GM19023 (cell line): Measurements from ENCODE around the gene THSD4.

Source experiments
- ATAC-seq: cut with Tn5 transposase; IDR thresholded peaks from one replicate; pipeline ENCODE4 v1.9.1; 2021; ENCODE audit warnings: mild to moderate bottlenecking, moderate library complexity; ENCODE audit not compliant: unreplicated experiment

THSD4 gene

DNA sequence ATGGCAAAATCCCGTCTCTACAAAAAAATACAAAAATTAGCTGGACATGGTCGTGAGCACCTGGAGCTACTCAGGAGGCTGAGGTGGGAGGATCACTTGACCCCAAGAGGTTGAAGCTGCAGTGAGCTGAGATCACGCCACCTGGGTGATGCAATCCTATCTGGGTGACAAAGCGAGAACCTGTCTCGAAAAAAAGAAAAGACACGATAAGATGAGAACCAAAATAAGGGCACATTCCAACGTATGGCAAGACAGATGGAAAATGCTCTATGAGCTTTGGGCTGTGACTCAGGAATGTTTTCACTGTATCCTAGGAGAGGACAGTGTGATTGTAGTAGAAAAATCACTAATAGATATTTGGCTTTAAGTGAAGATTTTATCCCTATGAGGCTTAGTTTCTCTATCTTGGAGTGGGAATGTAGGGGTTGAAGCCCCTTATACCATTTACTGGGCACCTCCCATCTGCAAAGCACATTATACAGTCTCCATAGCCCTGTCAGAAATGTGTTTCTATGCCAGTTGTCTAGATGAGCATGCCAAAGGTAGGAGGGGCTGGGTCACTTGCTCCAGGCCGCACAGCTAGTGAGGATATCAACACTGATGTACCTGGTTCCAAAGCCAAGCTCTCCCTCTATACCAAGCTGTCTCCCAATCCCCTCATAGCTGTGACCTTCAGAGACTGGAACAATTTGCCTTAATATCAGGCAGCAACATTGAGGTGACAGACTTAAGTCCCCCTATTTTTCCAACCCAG, 641.5 kb downstream of the THSD4 start:
- ATAC-seq, result no peak

DNA sequence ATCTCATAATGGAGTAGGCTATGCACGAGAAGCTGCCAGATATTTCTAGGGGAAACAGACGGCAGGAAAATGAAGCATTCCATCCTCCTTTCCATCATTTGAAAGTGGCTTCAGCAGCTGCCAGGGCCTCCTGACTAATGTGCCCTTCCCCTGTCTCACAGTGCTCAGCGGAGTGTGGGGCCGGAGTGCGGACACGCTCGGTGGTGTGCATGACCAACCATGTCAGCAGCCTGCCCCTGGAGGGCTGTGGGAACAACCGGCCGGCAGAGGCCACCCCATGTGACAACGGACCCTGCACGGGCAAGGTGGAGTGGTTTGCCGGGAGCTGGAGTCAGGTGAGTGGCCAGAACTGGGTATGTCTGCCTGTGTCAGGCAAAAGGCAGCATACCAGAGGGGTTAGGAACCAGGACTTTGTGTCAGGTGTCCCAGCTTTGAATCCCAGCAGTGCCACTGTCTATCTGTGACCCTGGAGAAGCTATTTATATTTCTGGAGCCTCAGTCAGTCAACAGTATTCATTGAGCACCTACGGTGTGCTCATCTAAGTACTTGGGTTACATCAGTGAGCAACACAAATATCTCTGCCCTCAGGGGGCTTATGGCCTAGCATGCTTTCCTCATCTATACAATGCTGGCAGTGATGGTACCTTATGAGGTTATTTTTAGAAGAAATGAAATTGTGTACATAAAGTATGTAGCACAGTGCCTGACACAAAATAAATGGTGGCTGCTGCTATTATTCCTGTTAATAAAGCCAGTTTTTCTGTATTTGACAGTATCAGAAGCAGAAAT, 642.7 kb downstream of the THSD4 start:
- no peak for ATAC-seq

DNA sequence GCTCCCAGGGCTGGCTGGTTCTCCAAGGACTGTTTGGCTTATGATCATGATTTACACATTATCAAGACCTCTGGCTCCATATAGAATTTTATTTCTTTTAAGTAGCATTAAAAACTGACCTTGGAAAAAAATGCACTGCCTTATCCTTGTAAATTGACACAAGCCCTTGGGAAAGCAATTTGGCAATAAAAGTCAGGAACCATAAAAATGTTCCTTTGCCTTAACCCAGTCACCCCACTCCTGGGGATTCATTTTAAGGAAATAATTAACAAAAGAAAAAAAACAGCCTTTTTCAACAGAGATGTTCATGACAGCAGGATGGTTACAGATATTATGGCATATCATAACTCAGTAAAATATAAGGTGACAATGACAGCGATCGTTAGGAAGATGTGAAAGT, 643.4 kb downstream of the THSD4 start:
- no peak for ATAC-seq

DNA sequence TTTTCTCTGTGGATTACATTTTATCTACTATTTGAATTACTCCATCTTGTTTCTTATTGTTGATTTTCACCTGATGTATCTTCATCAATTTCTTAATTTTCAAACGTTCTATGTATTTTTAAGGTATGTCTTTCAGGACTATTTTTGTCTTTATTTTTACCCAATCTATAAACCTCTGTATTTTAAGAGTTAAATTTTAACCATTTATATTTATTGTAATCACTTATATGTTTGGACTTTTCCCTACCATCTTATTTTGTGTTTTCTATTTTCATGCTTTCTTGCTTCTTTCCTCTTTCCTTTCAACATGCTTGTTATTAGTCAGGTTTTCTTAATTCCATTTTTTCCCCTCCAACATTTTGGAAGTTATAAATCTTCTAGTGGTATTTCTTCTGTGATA, 645.6 kb downstream of the THSD4 start:
- no peak for ATAC-seq

DNA sequence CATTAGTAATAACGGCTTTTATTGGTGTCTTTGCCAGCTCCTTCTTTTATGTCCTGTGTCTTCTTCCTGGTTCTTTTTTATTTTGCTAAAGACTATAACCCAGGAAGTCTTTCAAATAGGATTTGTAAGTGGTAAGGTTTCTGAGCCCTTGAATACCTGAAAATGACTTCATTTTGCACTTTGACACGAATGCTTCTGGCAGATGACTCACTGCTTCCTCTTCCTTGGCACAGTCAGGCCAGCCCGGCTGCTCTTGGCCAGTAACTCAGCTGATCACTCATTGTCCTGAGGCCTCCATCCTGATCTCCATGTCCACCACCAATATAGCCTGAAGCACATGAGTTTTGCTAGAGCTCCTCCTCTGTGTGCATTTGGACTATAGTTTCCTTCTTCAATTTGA, 646.4 kb downstream of the THSD4 start:
- ATAC-seq, result no peak

DNA sequence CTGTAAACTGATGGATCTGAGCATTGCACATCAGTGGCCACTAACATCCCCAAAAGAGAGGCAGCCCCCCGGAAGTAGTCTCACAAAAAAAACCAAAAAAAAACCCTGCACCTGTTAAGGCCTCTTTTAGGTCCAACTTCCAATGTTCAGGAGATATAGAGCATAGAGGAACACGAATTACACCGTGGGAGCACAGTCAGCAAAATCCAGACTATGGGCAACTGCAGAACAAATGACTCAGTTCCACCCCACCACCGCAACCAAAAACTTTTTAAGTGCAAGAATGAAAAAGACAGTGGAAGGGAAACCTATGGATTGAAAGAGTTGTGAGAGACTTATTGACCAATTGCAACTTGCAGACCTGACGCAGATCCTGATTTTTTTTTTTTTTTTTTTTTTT, 652.9 kb downstream of the THSD4 start:
- no peak for ATAC-seq

DNA sequence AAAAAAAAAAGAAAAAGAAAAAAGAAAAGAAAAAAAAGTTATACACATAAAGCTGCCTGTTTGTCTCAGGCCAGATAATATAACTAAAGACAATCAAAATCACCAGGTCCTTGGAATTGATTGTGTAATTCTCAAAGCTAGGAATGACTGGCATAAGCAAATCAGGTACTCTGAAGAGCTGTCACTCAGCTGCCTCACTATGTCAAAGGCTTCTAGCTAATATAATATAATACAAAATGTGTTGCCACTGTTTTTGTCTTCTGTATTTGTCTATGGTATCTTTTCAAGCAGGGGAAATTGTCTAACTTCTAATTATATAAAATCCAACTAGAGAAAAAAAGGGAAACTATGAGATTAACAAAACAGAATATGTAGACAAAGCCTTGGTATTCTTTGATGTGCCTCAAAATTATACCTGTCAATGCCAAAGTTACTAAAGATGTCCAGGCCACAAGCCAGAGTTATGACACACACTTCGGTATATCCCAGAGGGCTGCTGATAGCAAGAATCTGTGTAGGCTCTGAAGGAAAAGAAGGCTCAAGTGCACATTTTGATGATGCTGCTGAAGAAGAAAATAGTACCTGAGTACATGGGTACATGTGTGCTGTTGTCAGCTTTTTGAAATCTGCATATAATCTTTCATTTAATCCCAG, 658.1 kb downstream of the THSD4 start:
- no peak for ATAC-seq

DNA sequence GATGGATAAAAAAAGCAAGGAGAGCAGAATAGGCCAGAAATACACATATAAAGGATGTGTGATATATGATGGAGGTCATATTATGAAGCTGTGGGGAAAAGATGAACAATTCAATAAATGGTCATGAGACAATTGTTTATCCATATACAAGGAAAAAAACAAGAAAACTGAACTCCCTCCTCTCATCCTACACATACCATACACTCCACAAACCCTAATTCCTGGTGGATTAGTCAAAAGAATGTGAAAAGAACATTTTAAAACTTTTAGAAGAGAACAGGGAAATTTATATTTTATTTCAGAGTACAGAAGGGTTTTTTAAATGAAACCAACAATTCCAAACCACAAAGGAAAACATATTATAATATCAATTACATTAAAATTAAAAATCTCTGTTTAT, 660.6 kb downstream of the THSD4 start:
- no peak for ATAC-seq

DNA sequence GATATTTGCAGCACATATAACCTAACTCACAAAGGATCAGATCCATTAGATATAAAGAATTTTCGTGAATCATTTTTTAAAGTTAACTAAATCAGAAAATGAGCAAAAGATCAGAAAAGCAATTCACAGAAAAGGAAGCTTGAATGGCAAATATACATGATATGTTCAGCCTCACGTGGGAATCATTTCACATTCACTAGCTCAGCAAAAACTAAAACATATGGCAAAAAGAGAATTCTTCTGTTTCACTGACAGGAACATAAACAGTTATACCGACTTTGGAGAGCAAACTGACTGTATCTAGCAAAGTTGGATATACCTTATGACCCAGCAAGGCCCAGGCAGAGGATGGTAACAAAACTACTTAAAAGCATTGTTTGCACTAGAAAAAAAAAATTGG, 661.0 kb downstream of the THSD4 start:
- no peak for ATAC-seq

DNA sequence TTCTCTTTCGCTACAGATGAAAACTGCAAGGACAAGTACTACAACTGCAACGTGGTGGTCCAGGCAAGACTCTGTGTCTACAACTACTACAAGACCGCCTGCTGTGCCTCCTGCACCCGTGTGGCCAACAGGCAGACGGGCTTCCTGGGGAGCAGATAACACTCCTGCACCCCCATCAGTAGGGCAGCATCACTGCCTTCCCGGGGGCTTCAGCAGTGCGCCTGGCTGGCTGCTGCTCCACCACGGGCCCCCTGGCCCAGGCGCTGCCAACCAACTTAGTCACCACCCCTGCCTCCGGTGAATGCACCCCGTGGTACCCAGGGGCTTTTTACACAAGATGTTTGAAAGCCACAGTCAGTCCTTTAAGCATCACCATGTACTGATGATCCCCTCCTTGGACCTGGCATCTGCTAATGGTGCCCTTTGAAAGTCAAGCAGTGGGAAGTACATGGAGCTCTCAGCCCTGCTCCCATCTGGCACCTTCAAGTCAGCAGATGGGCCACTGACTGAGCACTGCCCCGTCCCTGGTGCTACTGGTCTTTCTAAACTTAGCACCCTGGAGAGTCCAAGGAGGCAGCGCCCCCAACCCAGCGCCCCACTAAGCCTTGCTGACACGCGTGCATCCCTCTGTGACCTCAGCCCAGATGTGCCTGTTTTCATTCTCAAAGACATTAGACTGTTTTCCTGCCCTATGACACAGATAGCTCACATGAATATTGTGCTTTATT, 662.1 kb downstream of the THSD4 start:
- ATAC-seq, result no peak

DNA sequence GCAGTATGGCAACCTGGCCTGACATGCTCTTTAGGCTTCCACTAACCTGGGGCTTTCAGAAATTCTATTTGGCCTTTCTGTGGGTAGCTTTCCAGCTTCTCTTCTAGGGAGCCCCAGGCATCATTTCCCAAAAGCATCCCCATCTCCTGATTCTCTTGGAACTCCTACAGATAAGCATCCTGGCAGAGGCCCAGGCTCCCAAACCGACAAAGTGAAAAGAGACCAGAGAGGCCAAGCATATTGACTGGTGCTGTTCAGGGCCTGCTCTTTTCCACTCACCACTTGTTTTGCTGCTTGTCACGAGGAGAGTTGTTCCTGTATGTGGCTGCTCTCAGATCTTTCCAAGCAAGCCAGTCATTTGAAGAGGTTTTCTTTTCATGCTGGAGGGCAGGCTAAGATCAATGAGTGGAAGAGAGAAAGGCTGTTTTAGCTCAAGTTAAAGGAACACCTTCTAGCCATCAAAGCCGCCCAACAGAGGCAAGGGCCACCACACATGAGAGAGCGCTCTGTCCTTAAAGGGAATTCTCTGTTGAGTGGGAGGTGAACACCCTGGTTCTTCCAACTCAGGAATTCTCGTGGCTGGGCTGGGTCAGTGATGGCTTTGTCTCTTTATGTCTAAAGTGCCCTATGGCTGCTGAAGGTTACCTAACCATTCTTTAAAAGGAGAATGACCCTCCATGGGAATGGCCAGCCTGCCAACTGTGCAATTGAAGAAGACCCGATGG, 664.0 kb downstream of the THSD4 start:
- ATAC-seq, result no peak

DNA sequence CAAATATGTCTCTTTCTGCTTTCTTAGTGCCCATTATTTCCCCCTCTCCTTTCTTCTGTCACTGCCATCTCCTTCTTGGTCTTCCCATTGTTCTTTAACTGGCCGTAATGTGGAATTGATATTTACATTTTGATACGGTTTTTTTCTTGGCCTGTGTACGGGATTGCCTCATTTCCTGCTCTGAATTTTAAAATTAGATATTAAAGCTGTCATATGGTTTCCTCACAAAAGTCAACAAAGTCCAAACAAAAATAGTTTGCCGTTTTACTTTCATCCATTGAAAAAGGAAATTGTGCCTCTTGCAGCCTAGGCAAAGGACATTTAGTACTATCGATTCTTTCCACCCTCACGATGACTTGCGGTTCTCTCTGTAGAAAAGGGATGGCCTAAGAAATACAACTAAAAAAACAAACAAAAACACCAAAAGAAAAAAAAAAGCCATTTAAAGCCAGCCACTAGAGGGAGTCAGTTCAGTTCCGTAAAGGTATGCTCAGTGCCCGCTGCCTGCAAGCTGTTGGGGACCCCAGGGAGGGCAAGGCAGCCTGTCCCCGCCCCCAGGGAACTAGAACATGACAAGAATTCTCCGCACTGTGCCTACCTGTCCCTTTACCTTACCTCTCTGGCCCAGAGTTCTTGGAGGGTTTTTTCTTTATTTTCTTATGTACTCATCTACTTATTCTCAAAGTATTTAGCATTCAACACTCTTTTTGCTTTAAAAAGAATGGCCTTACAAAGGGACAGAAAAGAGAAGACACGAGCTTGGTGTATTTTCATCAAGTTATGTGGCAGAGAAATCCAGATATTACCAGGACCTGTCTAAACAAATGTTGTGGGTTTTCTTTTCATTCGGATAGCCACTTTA, 665.1 kb downstream of the THSD4 start:
- ATAC-seq, result peak; percentile 46

DNA sequence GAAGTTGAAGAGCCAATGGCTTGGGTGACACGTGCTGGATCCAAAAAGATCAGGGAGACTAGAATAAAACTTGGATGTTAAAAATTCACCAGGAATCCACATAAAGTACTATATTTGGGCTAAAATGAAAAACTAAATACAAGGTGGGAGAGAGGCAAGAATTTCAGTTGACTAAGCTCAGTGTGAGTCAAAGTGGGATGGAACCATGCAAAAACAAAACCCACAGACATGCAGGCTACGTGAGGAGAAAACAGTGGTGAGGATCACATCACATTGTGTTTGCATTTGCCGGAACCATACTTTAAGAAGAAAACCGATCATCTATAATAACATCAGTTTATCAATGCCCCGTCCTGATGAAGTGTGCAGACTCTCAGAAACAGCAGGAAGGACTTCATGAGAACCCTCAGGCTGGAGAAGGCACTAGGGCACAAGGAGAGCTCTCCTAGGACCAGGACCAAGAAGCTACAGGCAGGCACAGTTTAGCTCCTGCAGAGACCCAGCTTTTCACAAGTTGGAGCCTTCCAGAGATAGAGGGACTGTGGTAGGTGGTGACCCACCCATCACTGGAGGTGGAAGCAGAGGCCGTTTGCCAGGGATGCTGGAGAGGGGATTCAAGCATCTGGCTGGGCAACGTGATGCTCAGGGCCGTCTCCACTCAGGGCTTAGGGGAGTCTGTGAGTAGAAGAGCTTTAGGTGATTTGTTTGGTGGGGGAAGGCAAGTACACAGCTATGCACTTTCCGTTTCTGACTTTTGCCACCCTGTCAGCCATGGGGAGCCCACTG, 666.1 kb downstream of the THSD4 start:
- peak; percentile 57 for ATAC-seq

DNA sequence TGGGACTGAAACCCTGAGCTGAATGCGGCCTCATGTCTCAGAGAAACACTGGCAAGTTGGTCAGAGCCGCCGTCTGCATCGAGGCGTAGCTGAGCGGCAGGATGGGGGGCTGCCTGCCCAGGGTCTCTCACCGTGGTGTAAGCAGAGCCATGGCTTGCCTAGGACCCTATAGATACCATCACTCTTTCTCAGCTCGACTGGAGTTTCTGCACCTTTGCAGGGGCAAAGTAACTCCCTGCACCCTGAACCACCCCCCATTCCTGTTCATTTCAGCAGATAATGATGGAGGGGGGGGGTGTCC, 666.6 kb downstream of the THSD4 start:
- no peak for ATAC-seq

DNA sequence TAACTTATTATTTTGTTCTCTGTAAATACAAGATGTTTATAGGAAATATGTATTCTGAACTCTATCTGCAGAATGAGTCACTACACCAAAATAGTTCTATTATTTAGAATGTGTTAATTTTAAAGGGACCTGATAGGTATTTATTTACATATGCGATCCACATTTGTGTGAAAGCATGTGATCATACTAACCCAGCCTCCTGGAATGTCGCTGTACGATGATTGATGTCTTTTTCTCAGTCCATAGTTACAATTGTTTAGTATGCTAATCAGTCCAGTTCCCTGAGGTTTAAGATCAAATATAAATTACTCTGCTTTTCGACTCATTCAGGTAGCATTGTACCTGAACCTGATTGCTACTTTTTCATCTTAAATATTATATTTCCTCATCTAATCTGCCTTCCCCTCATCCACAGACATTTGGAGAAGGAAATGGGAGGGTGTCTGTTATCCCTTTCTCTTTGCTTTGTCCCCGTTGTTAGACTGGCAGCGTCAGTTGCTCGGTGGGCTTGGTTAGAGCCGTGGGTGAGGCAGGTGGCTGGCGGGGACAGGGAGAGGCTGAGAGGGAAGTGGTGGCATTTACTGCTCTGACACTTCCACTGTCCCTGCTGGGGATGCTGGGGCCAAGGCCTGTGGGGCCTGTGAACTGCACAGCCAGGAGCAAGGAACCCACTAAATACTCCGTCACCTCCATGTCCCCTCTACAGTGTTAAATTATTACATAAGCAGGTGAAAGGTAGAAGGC, 667.3 kb downstream of the THSD4 start:
- ATAC-seq, result no peak

DNA sequence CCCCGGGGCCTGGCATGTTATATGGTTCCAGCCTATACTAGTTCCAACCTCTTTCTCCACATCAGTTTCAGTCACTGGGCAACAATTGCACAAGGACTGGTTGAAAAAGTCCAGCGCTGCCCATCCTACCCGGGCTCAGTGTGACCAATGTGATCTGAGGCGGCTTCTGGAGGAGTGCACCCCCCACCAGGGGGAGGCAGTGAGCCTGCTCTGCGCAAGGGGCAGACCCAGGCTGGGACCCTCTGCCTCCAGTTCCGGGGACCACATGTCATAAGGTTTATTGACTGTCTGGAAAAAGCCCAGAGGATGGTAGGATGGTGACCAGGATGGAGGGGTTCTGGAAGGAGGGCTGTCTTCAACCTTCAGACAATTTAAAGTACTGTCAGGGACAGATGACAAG, 669.4 kb downstream of the THSD4 start:
- no peak for ATAC-seq

DNA sequence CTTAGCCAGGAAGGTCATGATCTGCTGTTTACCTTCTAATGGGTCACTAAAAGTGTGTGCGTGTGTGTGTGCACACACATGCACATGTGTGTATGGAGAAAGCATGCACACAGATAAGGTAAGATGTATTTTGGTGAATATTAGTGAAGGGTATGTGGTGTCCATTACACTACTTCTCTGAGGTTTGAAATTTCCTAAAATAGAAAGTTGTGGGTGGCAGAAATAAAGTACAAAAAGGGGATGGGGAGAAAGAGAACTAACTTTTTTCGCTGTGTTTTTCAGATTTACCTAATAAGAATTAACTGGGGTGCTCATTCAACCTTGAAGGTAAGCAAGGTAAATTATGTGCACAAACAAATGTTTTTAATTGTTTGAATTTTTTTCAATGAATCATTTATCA, 670.7 kb downstream of the THSD4 start:
- ATAC-seq, result no peak

DNA sequence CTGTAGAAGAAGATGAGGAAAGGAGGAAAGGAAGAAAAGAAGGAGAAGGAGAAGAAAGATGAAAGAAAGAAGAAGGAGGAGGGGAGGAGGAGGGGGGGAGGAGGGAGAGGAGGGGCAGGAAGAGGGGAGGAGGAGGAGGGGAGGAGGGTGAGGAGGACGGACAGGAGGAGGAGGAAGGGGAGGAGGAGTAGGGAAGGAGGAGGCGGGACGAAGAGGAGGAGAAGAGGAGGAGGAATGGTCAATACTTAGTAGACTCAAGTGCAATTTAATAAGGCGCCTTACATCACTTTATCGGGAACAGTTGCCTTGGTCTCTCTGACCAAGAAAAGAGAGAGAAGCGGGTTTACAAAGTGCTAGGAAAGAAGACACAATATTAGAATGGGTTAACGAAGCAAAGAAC, 671.4 kb downstream of the THSD4 start:
- no peak for ATAC-seq
